Endothelial cell of umbilical vein (primary cell): Measurements from ENCODE around the gene SLIT1. TPM values are rescaled to one million over a fixed set of nuclear protein-coding genes. Genes with fewer than 3 reads are reported as not detected.

Experiments
- BruUV-seq: library from RNA; stranded (reverse); fragments of 400-500 nt; replicated peaks from 2 replicates; lab custom pipeline; 2021; lab: Mats Ljungman, UMichigan
- CTCF ChIA-PET: fragments of 300-600, 350-600 bp; sonication (Branson Sonifier 250); formaldehyde crosslinking; loops from one replicate; lab custom pipeline; 2021; ENCODE audit warnings: antibody characterized with exemption, inconsistent platforms; lab: Charles Lee
- POLR2A ChIA-PET: fragments of 300-600, 350-600 bp; sonication (Branson Sonifier 250); formaldehyde crosslinking; loops from one replicate; lab custom pipeline; 2021; ENCODE audit warnings: antibody characterized with exemption, inconsistent platforms; lab: Charles Lee
- DNase-seq: peaks from one replicate; pipeline ENCODE4 v3.0.0-alpha.2; 2011; ENCODE audit warnings: low read depth, low spot score
- FAIRE-seq: peaks from 2 replicates; lab custom pipeline; 2011; peaks lifted over from hg19 to GRCh38; lab: Jason Lieb, UNC
- H2AFZ ChIP-seq: 2 replicates; pipeline ENCODE4 v1.6.0; 2012; ENCODE audit warnings: low read depth, low read length, control low read depth, inconsistent platforms
- H3K27ac ChIP-seq: 2 replicates; pipeline ENCODE4 v1.5.1; 2011; ENCODE audit warnings: low read depth, mild to moderate bottlenecking, control low read depth, low read length, moderate library complexity; ENCODE audit not compliant: insufficient read depth
- H3K27me3 ChIP-seq, 2 experiments: 2 replicates each; pipeline versions ENCODE4 v1.6.0 to v1.6.1; 2011; ENCODE audit warnings: low read length in 2 of 2, mixed read lengths in 1 of 2; ENCODE audit not compliant: control insufficient read depth in 2 of 2, insufficient read depth in 2 of 2
- H3K36me3 ChIP-seq, 2 experiments: 2 replicates in 1 of 2; 3 replicates in 1 of 2; pipeline ENCODE4 v1.5.1; 2011; ENCODE audit warnings: low read length in 2 of 2, mild to moderate bottlenecking in 1 of 2, moderate library complexity in 1 of 2; ENCODE audit not compliant: control insufficient read depth in 2 of 2, insufficient read depth in 2 of 2; ENCODE audit errors: extremely low read depth in 1 of 2
- H3K4me1 ChIP-seq: 3 replicates; pipeline ENCODE4 v1.5.1; 2011; ENCODE audit warnings: mild to moderate bottlenecking, low read length; ENCODE audit not compliant: control insufficient read depth, insufficient read depth; ENCODE audit errors: extremely low read depth
- H3K4me2 ChIP-seq: 2 replicates; pipeline ENCODE4 v1.6.1; 2011; ENCODE audit warnings: low read length, control low read depth, mixed read lengths; ENCODE audit not compliant: insufficient read depth
- H3K4me3 ChIP-seq, 3 experiments: fragments of 200-600 bp in 1 of 3; sonication (generic), shearing (Covaris generic) in 1 of 3; replicated peaks in 1 of 3; 2 replicates each; pipeline ENCODE4 v1.5.1; 2011 to 2016; ENCODE audit warnings: control low read depth in 3 of 3, low read length in 3 of 3, mild to moderate bottlenecking in 2 of 3, inconsistent platforms in 1 of 3, low read depth in 1 of 3, moderate library complexity in 1 of 3; ENCODE audit not compliant: insufficient read depth in 1 of 3
- H3K79me2 ChIP-seq: 2 replicates; pipeline ENCODE4 v1.6.0; 2012; ENCODE audit warnings: low read length, inconsistent platforms; ENCODE audit not compliant: control insufficient read depth, insufficient read depth
- H3K9ac ChIP-seq: replicated peaks from 2 replicates; pipeline ENCODE3; 2011; ENCODE audit warnings: low read length, control low read depth; ENCODE audit not compliant: insufficient read depth; ENCODE audit errors: extremely low read depth
- H3K9me1 ChIP-seq: replicated peaks from 3 replicates; pipeline ENCODE4 v1.6.0; 2011; ENCODE audit warnings: mild to moderate bottlenecking, low read length; ENCODE audit not compliant: control insufficient read depth, insufficient read depth; ENCODE audit errors: extremely low read depth
- H3K9me3 ChIP-seq: replicated peaks from 2 replicates; pipeline ENCODE4 v1.5.1; 2012; ENCODE audit warnings: low read length, inconsistent platforms; ENCODE audit not compliant: control insufficient read depth, insufficient read depth
- H4K20me1 ChIP-seq: replicated peaks from 2 replicates; pipeline ENCODE3; 2011; ENCODE audit warnings: mild to moderate bottlenecking, low read length; ENCODE audit not compliant: control insufficient read depth, insufficient read depth; ENCODE audit errors: extremely low read depth
- CTCF ChIP-seq, 2 donors: IDR thresholded peaks; 1 replicate in 1 of 2; 2 replicates in 1 of 2; pipeline ENCODE4 v1.5.1; 2011; ENCODE audit warnings: low read length in 2 of 2, mild to moderate bottlenecking in 2 of 2, moderate library complexity in 2 of 2, control low read depth in 1 of 2, inconsistent platforms in 1 of 2, low read depth in 1 of 2; ENCODE audit not compliant: insufficient read depth in 1 of 2; ENCODE audit errors: extremely low read depth in 1 of 2
- EZH2 ChIP-seq: IDR thresholded peaks from 2 replicates; pipeline ENCODE4 v1.6.1; 2012; ENCODE audit warnings: borderline replicate concordance, low read depth, mild to moderate bottlenecking, moderate library complexity, low read length, inconsistent platforms; ENCODE audit not compliant: severe bottlenecking
- GATA2 ChIP-seq: IDR thresholded peaks from 2 replicates; pipeline ENCODE4 v1.7.0; 2011; ENCODE audit warnings: low read depth, mild to moderate bottlenecking, moderate library complexity, mixed read lengths, low read length; ENCODE audit not compliant: insufficient read length, insufficient read depth
- JUN ChIP-seq: IDR thresholded peaks from 2 replicates; pipeline ENCODE4 v1.6.1; 2011; ENCODE audit warnings: borderline replicate concordance, low read depth; ENCODE audit not compliant: insufficient read length, insufficient read depth
- MYC ChIP-seq: IDR thresholded peaks from one replicate; pipeline ENCODE4 v1.6.1; 2011; ENCODE audit warnings: mild to moderate bottlenecking, low read depth, low read length
- POLR2A ChIP-seq: IDR thresholded peaks from 2 replicates; pipeline ENCODE4 v1.6.1; 2012; ENCODE audit warnings: low read depth, mild to moderate bottlenecking, control low read depth, low read length
- POLR2AphosphoS5 ChIP-seq: IDR thresholded peaks from 2 replicates; pipeline ENCODE4 v1.6.1; 2012; ENCODE audit warnings: low read depth, mild to moderate bottlenecking, control low read depth, low read length, moderate library complexity; ENCODE audit not compliant: insufficient read depth
- dilution Hi-C: fragments of 300-500 bp; cut with MboI; formaldehyde crosslinking; loops from one replicate; pipeline ENCODE4 v1.15.0; 2019; ENCODE audit warnings: low sequenced_read_pairs; ENCODE audit not compliant: extremely low pct_ligation_motif_present
- intact Hi-C: fragments of 100-400 bp; cut with micrococcal nuclease; formaldehyde crosslinking; loops from one replicate; pipeline ENCODE4 v1.10.0; 2022
- polyA plus RNA-seq, 4 experiments: library from polyadenylated mRNA; depleted of rRNA in 3 of 4; stranded (reverse) in 3 of 4; unstranded in 1 of 4; fragments of >200 nt; gene quantifications; 2 replicates each; pipeline versions ENCODE4 v1.2.1 to v1.2.3, GENCODE V29; 2011 to 2012; ENCODE audit warnings: missing spikeins in 1 of 4
- total RNA-seq: library from RNA; stranded (reverse); gene quantifications from 2 replicates; pipeline ENCODE4 v1.2.3, GENCODE V29; 2021
- TF ChIP-seq, protein P1 (sequence below): IDR thresholded peaks from 2 replicates; pipeline ENCODE4 v1.6.1; 2011; ENCODE audit not compliant: insufficient read depth, insufficient read length

SLIT1 gene
- total and polyA plus RNA-seq, 2 donors (not counting 3 experiments of a cell fraction or from before 2014, with no cell fraction given) = 0.04 to 0.20 TPM

DNA sequence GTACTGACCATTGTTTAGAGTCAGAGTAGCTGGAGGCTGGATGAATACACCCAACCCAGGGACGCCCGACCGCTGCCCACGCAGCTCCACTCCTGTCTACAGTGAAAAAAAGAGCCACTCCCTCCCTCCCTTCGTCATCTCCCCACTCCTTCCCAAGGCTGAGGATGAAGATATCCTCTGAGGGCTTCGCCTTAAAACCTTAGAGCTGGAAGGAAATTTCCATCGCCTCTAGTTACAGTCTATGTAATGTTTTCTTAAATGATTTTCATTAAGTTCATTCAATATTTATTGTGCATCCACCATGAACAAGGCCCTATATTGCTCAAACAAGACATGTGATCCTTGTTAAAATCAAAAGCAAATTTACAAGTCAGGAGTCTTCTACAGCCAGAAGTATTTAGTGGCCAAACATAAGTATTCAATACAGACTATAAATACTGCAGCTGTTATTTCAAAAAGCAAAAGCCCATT lies 11.3 kb upstream of the SLIT1 start:
- H3K27ac ChIP-seq = no peak overlapping the region
- no peaks in the 10 kb centered on the region for H3K79me2 ChIP-seq
- peaks cover 12 to 15% of the 10 kb centered on the region in 2 experiments for H3K27me3 ChIP-seq
- no peak for TF ChIP-seq CTCF (IDR thresholded peaks at IDR 0.05; ENCODE audit: extremely low read depth in 1 of 2, insufficient read depth in 1 of 2, low read depth in 1 of 2, low read length in 2 of 2)
- no peak for TF ChIP-seq MYC
- no peak for TF ChIP-seq POLR2AphosphoS5
- TF ChIP-seq JUN = no peak
- TF ChIP-seq POLR2A = no peak
- TF ChIP-seq, protein P1, sequence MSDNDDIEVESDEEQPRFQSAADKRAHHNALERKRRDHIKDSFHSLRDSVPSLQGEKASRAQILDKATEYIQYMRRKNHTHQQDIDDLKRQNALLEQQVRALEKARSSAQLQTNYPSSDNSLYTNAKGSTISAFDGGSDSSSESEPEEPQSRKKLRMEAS = no peak
- no peak for TF ChIP-seq GATA2
- TF ChIP-seq EZH2 = no peak
- no peak overlapping the region for H3K9ac ChIP-seq
- no peak overlapping the region for H2AFZ ChIP-seq
- no peaks in the 10 kb centered on the region for H3K36me3 ChIP-seq
- H4K20me1 ChIP-seq = no peaks in the 10 kb centered on the region
- no peaks in the 10 kb centered on the region for H3K4me1 ChIP-seq
- H3K9me3 ChIP-seq = no peaks in the 10 kb centered on the region
- intact Hi-C loops (loop anchor here (5.0 kb wide), 1 partner anchor 125 kb away; no protein-coding TSS in a partner anchor), dilution Hi-C loops (no loop called here)
- no peak for FAIRE-seq
- BruUV-seq = no TSS peak
- CTCF ChIA-PET = interaction anchor here (0.6 to 6.8 kb wide), 25 partner anchors 8 to 194 kb away, joined by 3 to 110 read pairs (median 5); no protein-coding TSS in a partner anchor
- POLR2A ChIA-PET = no interaction called here
- H3K4me3 ChIP-seq = no peak overlapping the region
- no peaks in the 10 kb centered on the region for H3K9me1 ChIP-seq
- no peak overlapping the region for H3K4me2 ChIP-seq
- no peak for DNase-seq
